ENCODE results near the gene MGAT2. TPM values are rescaled to one million over a fixed set of nuclear protein-coding genes. Genes with fewer than 3 reads are reported as not detected.
"Not testable (repeated sequence)": the region's sequence is repeated elsewhere in the genome, so short reads cannot be mapped to it uniquely, and the experiment has no call there.

Gene MGAT2
- total and polyA plus RNA-seq, 3 donors from 2014 or later: 58.3 to 89.1 (median 88.8) TPM

- WGBS, 2 donors: 68 to 75% methylated on average over 9 of the region's 9 CpGs
- Histone ChIP-seq H3K36me3 (ENCODE audit: low read depth, missing control alignments) (no peaks in the 10 kb centered on the region), H3K4me1 (peaks cover 10% of the 10 kb centered on the region), H3K27me3 (no peaks in the 10 kb centered on the region), H3K9me3 (no peaks in the 10 kb centered on the region), H3K27ac (no peak overlapping the region), H3K4me3 (no peak overlapping the region)
- TF ChIP-seq CTCF (IDR thresholded peaks at IDR 0.05) (no peak), POLR2A (IDR thresholded peaks at IDR 0.05) (no peak)
- intact Hi-C loops (cut with DNase I; ENCODE audit: low total_unique reads): no loop called here
- DNase-seq: no peak
These were observed 39.1 kb upstream of the MGAT2 start for GRCh38 chr14:49581209-49582112.

- Histone ChIP-seq H3K27me3 (no peaks in the 10 kb centered on the region), H3K9me3 (no peaks in the 10 kb centered on the region), H3K4me1 (peaks cover 10% of the 10 kb centered on the region), H3K36me3 (ENCODE audit: low read depth, missing control alignments) (no peaks in the 10 kb centered on the region), H3K4me3 (no peak overlapping the region), H3K27ac (no peak overlapping the region)
- DNase-seq: no peak
- TF ChIP-seq CTCF (IDR thresholded peaks at IDR 0.05) (no peak), POLR2A (IDR thresholded peaks at IDR 0.05) (no peak)
- WGBS, 2 donors: 85 to 86% methylated on average over 4 of the region's 4 CpGs
- intact Hi-C loops (cut with DNase I; ENCODE audit: low total_unique reads): no loop called here
These were observed 38.3 kb upstream of the MGAT2 start for GRCh38 chr14:49582113-49582977.

- no peak for DNase-seq
- H3K9me3 ChIP-seq: no peaks in the 10 kb centered on the region
- no peak overlapping the region for H3K4me3 ChIP-seq
- no peak for TF ChIP-seq CTCF (IDR thresholded peaks at IDR 0.05)
- TF ChIP-seq POLR2A (IDR thresholded peaks at IDR 0.05): no peak
- peaks cover 10% of the 10 kb centered on the region for H3K4me1 ChIP-seq
- 70 to 80% methylated on average over 6 of the region's 6 CpGs for WGBS, 2 donors
- no peaks in the 10 kb centered on the region for H3K36me3 ChIP-seq (ENCODE audit: low read depth, missing control alignments)
- H3K27ac ChIP-seq: no peak overlapping the region
- H3K27me3 ChIP-seq: no peaks in the 10 kb centered on the region
- intact Hi-C loops (cut with DNase I; ENCODE audit: low total_unique reads): no loop called here
These were observed 37.0 kb upstream of the MGAT2 start for GRCh38 chr14:49583629-49584028.

GRCh38 chr14:49584058-49584457 is 36.5 kb upstream of the MGAT2 start:
- TF ChIP-seq POLR2A (IDR thresholded peaks at IDR 0.05) (no peak), CTCF (IDR thresholded peaks at IDR 0.05) (no peak)
- Histone ChIP-seq H3K4me1 (peaks cover 10% of the 10 kb centered on the region), H3K9me3 (no peaks in the 10 kb centered on the region), H3K27me3 (no peaks in the 10 kb centered on the region), H3K4me3 (no peak overlapping the region), H3K36me3 (ENCODE audit: low read depth, missing control alignments) (no peaks in the 10 kb centered on the region), H3K27ac (no peak overlapping the region)
- 80 to 81% methylated on average over 11 of the region's 11 CpGs for WGBS, 2 donors
- no peak for DNase-seq
- intact Hi-C loops (cut with DNase I; ENCODE audit: low total_unique reads): no loop called here

- DNase-seq: peak; percentile 24
- intact Hi-C loops (cut with DNase I; ENCODE audit: low total_unique reads); H3K36me3 ChIP-seq (ENCODE audit: low read depth, missing control alignments); H3K9me3 ChIP-seq; H3K27me3 ChIP-seq: not testable (repeated sequence)
- Histone ChIP-seq H3K4me1 (peaks cover 10% of the 10 kb centered on the region), H3K27ac (peak overlapping the region; percentile 84 to 92), H3K4me3 (peak overlapping the region; percentile 94 to 95)
- 8 to 12% methylated on average over 32 of the region's 32 CpGs for WGBS, 2 donors
These were observed 35.5 kb upstream of the MGAT2 start for GRCh38 chr14:49584981-49585640.

Measured in testis (tissue), 3 donors.